LNCAP (cell line): Measurements from ENCODE around the gene ACAD11.

Source experiments
- TF ChIP-seq, protein P1 (sequence below): fragments of 450-650 bp; IDR thresholded peaks from 2 replicates; pipeline ENCODE4 v1.5.1; 2017; ENCODE audit warnings: mild to moderate bottlenecking

ACAD11 gene

DNA sequence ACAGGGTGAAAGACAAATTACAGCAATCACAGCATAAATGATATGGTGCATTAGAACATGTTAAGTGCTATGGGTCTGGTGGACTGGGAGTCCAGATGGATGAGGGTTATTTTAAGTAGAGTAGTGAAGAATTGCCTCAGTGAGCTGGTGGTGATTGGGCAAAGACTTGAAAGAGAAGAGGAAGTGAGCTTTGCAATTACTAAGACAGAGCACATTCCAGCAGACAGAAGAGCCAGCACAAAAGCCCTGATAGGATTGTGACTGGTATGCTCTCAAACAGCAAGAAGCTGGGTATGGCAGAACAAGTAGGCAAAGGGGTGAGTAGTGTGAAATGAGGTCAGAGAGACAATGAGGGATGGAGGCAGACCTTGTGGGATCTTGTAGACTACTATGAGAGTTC is 64.6 kb downstream of the ACAD11 start:
- TF ChIP-seq, protein P1, sequence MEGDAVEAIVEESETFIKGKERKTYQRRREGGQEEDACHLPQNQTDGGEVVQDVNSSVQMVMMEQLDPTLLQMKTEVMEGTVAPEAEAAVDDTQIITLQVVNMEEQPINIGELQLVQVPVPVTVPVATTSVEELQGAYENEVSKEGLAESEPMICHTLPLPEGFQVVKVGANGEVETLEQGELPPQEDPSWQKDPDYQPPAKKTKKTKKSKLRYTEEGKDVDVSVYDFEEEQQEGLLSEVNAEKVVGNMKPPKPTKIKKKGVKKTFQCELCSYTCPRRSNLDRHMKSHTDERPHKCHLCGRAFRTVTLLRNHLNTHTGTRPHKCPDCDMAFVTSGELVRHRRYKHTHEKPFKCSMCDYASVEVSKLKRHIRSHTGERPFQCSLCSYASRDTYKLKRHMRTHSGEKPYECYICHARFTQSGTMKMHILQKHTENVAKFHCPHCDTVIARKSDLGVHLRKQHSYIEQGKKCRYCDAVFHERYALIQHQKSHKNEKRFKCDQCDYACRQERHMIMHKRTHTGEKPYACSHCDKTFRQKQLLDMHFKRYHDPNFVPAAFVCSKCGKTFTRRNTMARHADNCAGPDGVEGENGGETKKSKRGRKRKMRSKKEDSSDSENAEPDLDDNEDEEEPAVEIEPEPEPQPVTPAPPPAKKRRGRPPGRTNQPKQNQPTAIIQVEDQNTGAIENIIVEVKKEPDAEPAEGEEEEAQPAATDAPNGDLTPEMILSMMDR: no peak

DNA sequence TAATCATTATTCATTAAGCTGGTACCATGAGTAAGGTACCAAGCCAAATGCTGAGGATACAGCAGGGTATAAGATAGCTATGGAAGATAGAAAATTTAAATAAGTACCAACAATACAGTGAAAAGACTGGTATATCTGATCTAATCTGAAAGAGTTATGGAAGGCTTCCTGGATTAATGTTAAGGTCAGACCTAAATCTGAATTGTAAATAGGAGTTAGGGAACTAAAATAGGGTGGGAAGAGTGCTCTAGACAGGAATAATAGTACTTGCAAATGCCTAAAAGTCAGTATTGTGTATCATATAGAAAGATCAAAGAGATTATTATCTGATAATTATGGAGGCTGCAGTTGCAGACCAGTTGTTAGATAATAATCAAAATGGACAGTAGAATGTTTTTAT is 65.1 kb downstream of the ACAD11 start:
- TF ChIP-seq, protein P1: no peak

DNA sequence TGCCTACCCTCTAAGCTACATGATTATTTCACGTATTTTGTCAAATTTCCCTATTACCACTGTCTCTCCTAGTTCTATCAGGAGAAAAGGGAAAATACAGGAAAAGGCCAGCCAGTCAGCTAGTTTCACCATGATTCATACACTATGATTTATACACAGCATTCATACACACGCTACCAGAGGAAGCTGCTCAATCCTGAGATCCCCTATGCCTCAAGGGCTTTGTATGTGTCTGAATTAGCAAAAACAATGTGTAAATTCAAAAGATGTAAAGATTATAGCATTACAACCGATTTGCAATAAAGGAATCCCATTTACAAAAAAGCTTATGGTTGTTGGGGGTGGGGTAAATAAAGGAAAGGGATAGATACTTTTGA is 65.7 kb downstream of the ACAD11 start:
- TF ChIP-seq, protein P1: no peak

DNA sequence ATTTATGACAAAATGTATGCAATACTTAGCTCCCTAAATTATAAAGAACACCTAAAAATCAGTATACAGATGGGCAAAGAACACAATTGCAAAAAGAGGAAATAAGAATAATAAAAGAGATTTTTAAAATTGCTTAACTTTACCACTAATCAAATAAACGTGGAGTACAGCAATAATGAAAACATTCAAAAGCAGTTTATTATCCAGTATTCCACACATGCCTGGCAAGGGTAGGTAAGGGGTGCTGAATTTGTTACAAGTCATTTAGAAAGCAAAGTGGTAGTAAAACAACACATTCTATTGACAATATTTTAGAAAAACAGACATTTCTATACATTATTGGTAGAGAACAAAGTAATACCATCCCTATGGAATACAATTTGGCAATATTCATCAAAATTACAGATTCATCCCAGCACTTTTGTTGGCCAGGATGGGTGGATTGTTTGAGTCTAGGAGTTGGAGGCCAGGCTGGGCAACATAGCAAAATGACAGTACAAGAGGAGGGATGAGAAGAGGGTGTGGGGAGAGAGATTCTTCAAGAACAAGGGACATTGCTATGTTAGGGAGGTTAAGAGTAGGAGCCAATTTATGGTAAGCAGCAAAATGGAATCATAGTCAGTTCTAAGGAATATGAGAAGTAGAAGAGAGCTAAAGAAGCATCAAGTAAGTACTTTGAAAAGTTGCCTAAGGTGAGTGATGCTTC is 66.2 kb downstream of the ACAD11 start:
- TF ChIP-seq, protein P1: no peak

DNA sequence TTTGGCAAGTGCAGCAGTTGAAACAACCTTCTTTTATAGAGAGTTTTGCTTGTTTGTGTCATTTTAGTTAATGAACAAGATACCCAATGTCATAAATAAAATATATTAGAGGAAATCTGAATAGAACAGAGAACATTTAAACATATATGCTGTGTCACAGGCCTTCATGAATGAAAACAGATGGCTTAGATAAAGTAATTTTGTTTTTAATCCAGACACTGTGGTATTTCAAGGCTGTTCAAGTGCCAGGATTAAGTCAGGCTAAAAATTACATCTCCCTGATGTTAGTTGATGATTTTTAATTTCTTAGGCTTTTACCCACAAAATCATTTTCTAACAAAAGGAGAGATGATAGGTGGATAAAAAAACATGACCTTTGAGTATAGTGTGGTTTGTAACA is 67.4 kb downstream of the ACAD11 start:
- TF ChIP-seq, protein P1: no peak

DNA sequence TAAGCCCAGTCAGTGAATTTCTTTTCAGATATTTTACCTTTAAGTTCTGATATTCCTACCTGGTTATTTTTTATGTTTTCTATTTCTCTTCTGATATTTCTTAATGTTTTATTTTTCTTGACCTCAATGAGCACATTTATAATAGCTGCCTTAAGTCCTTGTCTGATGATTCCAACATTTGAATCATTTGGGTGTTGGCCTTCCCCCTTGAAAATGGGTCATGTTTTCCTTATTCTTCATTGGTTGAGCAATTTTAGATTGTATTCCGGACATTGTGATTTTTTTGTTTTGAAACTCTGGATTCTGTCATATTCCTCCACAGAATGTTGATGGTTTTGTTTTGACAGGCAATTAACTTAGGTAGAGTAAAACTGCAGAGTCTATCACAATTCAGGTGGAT is 72.2 kb downstream of the ACAD11 start:
- TF ChIP-seq, protein P1: no peak

DNA sequence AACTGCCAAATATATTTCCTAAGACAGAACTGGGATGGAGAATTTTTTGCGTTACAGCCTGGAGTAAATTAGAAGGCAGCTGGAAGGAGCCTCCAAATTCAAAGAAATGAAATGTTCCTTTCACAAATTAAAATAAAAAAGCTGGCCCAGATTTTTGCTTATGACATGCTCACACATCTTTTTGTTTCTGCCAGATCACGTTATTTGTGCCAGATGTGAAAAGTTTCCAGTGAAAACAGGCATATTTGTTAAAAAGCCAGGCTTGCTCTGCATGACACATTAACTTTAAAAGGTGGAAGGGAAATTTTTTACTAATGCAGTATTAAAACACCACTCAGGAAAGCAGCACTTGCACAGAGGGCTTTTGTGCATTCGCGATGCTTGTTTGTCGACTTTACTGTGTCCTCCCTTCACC is 85.8 kb downstream of the ACAD11 start:
- TF ChIP-seq, protein P1: no peak

DNA sequence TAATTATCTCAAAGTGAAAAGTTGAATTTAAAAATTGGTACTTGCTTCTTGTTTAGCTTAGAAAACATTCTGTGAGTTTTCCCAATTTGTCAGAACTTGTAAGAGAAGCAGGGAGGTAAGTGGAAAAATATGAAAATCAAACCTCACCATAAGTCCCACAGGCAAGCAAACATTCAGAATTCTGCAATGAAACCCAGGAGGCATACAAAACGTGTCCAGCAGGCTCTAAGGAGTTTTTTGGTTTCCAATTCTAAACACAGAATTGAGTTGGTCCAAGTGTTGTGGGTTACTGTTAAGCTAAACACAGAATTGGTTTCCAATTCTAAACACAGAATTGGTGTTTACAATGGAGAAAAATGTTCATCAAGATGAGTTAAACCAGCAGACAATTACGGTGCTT is 89.6 kb downstream of the ACAD11 start:
- TF ChIP-seq, protein P1: no peak
